GM21825 (cell line): ENCODE results near the gene NSD1.

Experiments used
- ATAC-seq: cut with Tn5 transposase; IDR thresholded peaks from one replicate; pipeline ENCODE4 v1.9.1; 2021; ENCODE audit warnings: mild to moderate bottlenecking, moderate library complexity; ENCODE audit not compliant: unreplicated experiment

NSD1 gene

DNA sequence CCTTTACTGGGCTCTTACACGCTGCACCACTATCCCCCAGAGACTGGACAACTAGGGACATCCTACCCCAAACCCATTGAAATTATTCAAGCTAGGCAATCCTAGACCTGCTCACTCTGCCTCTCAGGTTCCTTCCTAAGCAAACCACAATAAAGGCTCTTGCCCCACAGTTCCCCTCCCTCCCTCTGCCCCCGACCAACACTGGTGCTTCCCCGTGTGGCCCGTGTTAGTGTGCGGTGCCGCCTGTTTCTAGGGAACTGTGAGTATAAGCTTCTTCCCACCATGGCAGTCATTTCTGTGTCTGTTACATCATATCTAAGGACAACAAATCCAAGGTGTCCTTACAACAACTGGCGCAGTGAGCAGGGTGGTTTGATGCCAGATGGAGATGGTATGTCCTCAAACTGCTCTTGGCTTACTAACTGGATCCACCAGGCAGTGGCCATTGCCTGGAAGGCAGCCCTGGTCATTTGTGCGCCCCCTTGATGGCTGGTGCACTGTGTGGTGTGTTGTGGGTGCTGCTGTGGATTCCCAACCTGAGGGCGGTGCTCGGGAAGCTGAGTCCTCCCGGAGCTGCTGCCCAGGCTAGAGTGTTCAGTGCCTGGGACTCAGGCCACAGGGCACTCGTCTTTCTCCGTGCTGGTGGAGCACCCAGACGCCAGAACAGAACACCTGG lies 186.5 kb downstream of the NSD1 start:
- ATAC-seq, result no peak

GRCh38 chr5:177320879-177321278 lies 187.3 kb downstream of the NSD1 start:
- no peak for ATAC-seq

DNA sequence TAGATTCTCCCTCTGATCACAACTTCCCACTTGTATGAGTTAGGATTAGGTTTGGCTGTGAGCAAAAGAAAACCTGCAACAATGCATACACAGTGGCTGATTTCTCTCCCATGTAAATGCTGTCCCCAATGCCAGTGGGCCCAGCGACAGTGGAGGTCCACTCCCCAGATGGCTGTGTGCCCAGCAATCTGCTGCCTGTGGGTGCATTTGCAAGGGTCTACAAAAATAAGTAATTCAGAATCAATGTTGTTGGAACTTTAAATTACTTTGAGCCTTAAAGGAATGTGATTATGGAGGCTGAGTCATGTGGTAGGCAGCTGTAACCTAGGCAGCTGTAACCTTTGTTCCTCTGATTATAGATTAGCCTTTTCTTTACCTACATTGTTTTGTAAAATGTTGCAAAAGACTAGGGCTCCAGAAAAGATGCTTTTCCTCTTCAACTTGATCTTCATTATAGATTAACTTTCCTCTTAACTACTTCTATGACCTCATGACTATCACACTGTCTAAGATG lies 192.4 kb downstream of the NSD1 start:
- no peak for ATAC-seq

DNA sequence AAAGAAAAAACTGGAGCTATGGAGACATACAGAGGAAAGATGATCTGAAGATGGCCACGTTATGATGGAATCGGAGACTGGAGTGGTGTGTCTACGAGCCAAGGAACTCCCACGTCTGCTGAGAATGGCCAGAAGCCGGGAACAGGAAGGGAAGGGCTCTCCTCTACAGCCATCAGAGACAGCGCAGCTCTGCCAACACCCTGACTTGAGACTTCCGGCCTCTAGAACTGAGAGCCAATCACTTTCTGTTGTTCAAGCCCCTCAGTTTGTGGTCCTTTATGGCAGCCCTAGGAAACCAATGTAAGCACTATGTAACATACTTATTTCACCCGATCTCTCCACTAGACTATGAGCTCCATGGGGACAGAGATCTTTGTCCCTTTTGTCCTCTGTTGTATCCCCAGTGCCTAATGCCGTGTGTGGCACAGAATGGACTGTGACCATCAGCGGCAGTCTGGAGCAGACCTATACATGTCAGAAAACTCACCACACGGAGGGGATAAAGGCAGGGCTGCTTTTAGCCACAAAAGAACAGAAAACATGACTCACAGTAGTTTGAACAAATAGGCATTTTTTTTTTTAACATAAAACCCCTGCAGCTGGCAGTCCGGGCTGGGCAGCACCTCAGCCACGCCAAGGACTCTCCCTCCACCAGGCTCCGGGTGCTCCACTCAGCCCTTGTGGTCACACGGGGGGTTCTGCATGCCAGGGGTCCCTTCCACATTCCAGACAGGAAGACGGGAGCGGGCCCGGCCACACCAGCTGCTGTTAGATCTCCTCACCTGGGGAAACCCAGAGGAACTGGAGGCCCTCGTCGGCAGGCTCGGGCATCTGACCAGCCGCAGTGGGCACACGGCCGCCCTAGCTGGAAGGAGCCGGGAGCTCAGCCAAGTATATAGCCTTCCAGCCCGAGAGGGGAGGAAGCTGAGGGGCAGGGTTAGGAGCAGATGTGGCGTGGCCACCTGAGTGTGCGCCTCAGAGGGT lies 194.3 kb downstream of the NSD1 start:
- no peak for ATAC-seq

GRCh38 chr5:177328545-177329231 lies 195.1 kb downstream of the NSD1 start:
- ATAC-seq, result no peak

DNA sequence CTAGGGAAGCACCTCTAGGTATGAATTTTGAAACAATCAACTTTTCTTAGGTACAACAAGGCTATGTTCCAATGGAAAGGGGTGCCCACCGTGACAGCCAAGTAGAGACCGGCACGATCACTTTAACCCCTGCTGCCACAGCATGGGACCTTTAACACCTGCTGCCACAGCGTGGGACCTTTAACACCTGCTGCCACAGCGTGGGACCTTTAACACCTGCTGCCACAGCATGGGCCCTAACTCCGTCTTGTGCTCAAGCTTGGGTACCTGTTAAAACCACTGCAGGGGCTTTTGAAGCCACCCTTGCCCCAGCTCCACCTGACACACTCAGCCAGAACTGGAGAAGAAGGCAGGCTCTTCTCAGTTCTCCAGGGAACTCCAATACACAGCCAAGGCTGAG lies 196.3 kb downstream of the NSD1 start:
- ATAC-seq, result no peak

- no peak for ATAC-seq
These were observed 197.6 kb downstream of the NSD1 start for GRCh38 chr5:177330991-177331842.

DNA sequence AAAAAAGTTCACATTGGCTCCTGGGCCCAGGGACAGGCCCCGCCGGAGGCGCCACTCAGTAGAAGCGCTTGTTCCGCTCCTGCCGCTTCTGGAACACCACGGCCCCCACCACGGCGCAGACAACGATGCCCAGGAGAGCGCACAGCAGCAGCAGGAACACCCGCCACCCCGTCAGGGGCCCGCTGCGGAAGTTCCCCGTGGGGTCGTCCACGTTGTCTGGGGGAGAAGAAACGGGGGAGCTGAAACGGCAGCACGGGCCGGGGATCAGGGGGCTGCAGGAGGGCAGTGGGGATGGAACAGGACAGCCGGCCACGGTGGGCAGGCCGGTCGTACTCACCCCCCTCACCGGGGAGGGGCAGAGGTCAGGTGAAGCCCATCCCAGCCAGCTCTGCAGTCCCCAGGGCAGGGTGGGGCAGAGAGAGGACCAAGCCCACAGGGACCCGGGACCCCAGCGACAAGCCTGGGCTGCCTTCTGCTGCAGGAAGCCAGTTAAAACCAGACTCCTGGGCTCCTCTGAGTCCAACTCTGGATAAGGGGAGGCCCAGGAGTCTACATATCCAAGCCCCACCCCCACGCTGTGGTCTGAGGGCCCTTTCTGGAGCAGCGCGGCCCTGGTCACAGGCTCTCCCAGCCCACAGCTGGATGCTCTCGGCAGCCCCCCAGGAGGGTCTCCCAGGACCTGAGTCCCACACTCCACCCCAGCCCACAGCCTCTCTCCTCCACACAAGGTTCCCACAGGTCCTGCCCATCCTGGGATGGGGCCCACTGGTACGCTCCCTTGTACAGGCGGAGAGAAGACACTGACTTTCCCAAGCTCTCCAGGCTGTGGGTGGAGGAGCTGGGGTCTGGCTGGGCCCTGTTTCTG lies 198.7 kb downstream of the NSD1 start:
- ATAC-seq, result no peak

- no peak for ATAC-seq
These were observed 199.3 kb downstream of the NSD1 start for GRCh38 chr5:177332896-177333260.

- no peak for ATAC-seq
These were observed 200.0 kb downstream of the NSD1 start for GRCh38 chr5:177333420-177334154.

DNA sequence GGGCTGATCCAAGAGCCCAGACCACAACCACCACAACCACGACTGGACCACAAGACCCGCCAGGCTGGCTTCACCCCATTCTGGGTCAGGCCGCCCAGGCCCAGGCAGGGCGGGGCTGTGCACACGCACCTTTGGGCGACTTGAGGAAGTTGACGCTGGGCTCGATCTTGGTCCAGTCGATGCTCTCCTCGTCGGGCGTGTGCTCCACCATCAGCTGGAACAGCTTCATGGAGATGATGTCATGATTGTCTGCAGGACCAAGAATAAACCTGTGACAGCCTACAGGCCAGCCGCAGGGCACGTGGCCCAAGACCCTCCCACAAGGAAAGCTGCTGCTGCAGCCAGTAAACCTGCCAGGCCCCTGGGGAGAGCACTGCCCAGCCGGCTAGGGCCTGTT lies 200.6 kb downstream of the NSD1 start:
- no peak for ATAC-seq

DNA sequence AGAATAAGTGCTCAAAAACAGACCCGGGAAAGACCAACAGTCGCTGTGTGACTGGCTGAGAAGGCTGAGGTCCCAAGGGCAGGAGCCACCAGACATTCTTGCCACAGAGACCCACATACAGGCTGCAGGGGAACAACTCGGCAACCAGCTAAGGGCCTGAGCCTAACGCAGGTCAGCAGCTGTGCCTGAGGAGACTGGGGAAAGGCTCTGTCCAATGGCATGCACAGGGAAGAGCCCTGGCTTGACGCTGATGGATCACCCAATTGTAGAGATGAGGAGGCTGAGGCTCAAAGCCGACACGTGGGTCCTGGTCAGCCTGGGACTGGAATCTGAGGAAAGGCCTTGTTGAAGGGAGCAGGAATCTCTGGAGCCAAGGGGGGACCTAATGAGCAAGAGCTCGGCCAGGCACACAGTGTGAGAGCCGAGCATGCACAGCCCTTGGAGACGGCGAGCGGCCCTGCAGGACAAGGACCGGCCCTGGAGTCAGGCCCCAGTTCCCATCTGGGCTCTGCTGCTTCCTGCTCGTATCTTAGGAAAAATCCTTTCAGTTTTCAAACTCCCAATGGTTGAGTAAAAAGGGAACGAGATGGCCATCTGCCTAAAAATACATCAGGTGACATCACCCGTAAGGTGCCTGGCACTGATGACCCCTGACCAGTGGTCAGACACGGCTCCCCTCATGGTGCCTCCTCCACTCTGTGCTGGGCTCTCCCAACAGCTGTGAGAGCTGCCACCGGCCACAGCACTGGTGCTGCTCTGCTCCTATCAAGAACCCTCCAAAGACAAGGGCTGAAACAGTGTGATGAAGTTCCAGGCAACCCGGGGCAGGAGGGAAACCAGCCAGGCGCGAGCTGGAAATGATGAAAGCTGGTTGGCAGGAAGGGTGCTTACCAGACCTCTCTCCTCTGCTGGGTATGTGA lies 201.5 kb downstream of the NSD1 start:
- no peak for ATAC-seq

DNA sequence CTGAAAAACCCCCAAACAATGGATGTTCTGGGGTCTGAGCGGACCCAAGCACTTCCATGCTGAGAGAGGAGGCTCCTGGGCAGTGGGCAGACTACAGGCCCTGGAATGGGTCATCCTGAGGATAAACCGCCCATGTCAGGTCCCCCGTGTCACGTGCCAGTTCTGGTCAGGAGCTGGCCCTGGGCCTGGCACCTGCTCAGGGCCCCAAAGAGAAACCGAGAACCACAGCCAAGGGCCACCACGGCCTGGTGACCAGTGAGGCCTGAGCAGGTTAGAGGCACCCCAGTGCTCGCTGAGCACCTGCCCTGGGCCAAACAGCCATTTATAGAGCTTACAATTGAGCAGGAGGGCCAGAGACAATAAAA lies 202.1 kb downstream of the NSD1 start:
- no peak for ATAC-seq

- no peak for ATAC-seq
These were observed 202.5 kb downstream of the NSD1 start for GRCh38 chr5:177336112-177336511.

- no peak for ATAC-seq
These were observed 203.3 kb downstream of the NSD1 start for GRCh38 chr5:177336603-177337494.

DNA sequence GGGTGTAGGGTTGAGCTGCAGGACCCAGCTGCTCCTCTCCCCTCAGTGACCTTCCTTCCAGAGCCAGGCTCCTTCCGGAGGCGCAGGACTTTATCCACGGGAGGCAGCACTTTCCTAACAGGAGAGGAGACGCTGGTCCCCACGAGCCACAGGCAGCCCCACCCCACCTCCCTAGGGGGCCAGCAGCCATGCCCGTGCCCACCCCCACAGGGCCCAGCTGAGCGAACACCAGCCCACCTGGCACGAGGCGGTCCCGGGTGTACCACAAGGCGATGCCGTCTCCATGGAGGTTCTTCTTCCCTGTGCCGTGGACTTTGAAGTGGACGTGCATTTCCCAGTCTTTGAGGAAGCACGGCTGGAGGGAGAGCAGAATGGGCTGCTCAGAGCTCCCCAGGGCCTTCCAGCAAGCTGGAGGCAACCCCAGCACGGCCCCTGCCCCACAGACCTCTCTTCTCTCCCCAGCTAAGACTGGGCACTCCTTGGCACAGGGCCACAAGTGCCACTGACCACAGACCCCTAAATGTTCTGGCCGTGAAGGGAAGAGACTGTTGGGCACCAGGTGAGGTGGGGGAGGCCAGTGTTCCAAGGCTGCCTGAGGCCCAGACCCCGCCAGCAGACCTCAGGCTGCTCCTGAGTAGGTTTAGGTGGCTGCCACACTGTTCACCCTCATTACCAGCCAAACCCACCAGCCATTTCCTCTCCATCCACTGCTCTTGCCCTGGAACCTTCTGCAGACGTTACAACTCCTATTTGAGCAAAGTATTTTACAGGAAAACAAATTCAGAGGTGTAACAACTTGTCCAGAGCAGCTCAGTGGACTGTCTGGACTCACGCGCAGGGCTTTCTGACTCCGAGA lies 204.9 kb downstream of the NSD1 start:
- no peak for ATAC-seq
